ENCODE data around the gene NRIP3. TPM values are rescaled to one million over a fixed set of nuclear protein-coding genes. Genes with fewer than 3 reads are reported as not detected.

Gene NRIP3
- total and polyA plus RNA-seq, 9 of the 15 experiments (the other 6 are each of a cell fraction or from before 2014, with no cell fraction given): 4.4 to 18.7 (median 11.6) TPM

- TF ChIP-seq ATF1 (CRISPR knock-in tag; IDR thresholded peaks at IDR 0.05): no peak
- TF ChIP-seq ATF1 (tag; IDR thresholded peaks at IDR 0.05): no peak
- no peak for TF ChIP-seq MXI1 (IDR thresholded peaks at IDR 0.05; ENCODE audit: low read depth, low read length)
- TF ChIP-seq MCM7 (IDR thresholded peaks at IDR 0.05): no peak
These were observed 44.2 kb upstream of the NRIP3 start (continued) for GRCh38 chr11:9047964-9048523.

DNA sequence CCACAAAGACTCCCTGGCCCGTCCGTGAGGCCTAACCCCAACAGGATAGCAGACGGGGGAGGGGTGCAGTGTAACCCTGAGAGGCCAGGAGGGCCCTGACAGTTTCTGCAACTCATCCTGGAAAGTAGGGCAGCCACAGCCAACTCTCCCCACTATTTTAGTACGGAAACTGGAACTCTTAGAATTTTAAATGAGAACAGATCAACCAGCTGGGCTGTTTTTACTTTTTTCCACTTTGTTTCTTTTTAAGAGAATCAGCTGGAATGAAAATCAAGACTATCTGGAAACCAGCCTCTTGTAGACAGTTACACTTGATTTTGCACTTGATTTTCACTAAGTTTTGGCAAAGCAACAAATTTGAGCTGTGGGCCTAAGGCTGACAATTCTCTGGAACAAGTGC is 42.7 kb upstream of the NRIP3 start:
- ChIA-PET CTCF (ENCODE audit: low intra/inter-chr PET ratio) (no interaction called here), POLR2A (interaction anchor here (1.3 to 2.4 kb wide), 2 partner anchors 10 to 11 kb away, joined by 4 to 5 read pairs; no protein-coding TSS in a partner anchor)
- ATAC-seq (peak; percentile 69), FAIRE-seq (no peak), DNase-seq (ENCODE audit: extremely low read depth in 1 of 4, low spot score in 3 of 4) (peak in 2 of 4 experiments; percentile 21 to 41)
- no peak overlapping the region for H3K9ac ChIP-seq (ENCODE audit: insufficient read depth in 1 of 2, low read depth in 2 of 2, low read length in 2 of 2)
- H3K4me3 ChIP-seq: no peak overlapping the region
- no peaks in the 10 kb centered on the region; a peak in 1 of 5 replicates for H3K4me1 ChIP-seq (replicated peaks in 1 of 2; ENCODE audit: control insufficient read depth in 2 of 2, insufficient read depth in 2 of 2, low read length in 2 of 2)
- H3K9me3 ChIP-seq (replicated peaks; ENCODE audit: control insufficient read depth, insufficient read depth, low read depth, low read length): no peaks in the 10 kb centered on the region
- intact Hi-C loops (cut with micrococcal nuclease): no loop called here
- no peak overlapping the region; the same call in 1 of the 2 replicates for H3K4me2 ChIP-seq (ENCODE audit: insufficient read depth, low read length)
- H3K27ac ChIP-seq (ENCODE audit: extremely low read depth, low read depth, low read length): no peak overlapping the region
- H2AFZ ChIP-seq (ENCODE audit: low read depth, low read length): peak overlapping the region; percentile 66; the same call in 1 of the 2 replicates
- no peaks in the 10 kb centered on the region for H4K20me1 ChIP-seq (replicated peaks; ENCODE audit: control insufficient read depth, insufficient read depth, low read length)
- no peaks in the 10 kb centered on the region for H3K36me3 ChIP-seq (ENCODE audit: control insufficient read depth, insufficient read depth, low read length)
- 5% methylated on average over 4 of the region's 4 CpGs for WGBS (ENCODE audit: insufficient coverage, low coverage, missing lambda C conversion rate)
- H3K27me3 ChIP-seq (ENCODE audit: control insufficient read depth in 2 of 2, insufficient read depth in 2 of 2, low read length in 2 of 2): peaks cover 9 to 26% of the 10 kb centered on the region in 2 experiments
- H3K79me2 ChIP-seq (ENCODE audit: control insufficient read depth, insufficient read depth, low read length): no peaks in the 10 kb centered on the region
- no TSS peak for BruUV-seq (replicated peaks)
- no peaks in the 10 kb centered on the region for H3K9me1 ChIP-seq (ENCODE audit: control insufficient read depth, insufficient read depth, low read length)
- TF ChIP-seq, protein P1, sequence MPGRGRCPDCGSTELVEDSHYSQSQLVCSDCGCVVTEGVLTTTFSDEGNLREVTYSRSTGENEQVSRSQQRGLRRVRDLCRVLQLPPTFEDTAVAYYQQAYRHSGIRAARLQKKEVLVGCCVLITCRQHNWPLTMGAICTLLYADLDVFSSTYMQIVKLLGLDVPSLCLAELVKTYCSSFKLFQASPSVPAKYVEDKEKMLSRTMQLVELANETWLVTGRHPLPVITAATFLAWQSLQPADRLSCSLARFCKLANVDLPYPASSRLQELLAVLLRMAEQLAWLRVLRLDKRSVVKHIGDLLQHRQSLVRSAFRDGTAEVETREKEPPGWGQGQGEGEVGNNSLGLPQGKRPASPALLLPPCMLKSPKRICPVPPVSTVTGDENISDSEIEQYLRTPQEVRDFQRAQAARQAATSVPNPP (IDR thresholded peaks at IDR 0.05; ENCODE audit: borderline replicate concordance, insufficient read depth, insufficient read length): no peak
- TF ChIP-seq CBFA2T3 (IDR thresholded peaks at IDR 0.05): no peak
- no peak for TF ChIP-seq HDGF (IDR thresholded peaks at IDR 0.05)
- TF ChIP-seq ZNF165 (CRISPR knock-in tag; IDR thresholded peaks at IDR 0.05; ENCODE audit: borderline replicate concordance): no peak
- TF ChIP-seq IRF1 (CRISPR knock-in tag; IDR thresholded peaks at IDR 0.05; ENCODE audit: borderline replicate concordance): no peak
- TF ChIP-seq NFE2 (IDR thresholded peaks at IDR 0.05; ENCODE audit: low read depth): peak; percentile 44
- no peak for TF ChIP-seq FIP1L1 (IDR thresholded peaks at IDR 0.05; ENCODE audit: low read depth, low read length, poor library complexity, severe bottlenecking)
- no peak for TF ChIP-seq CXXC5 (CRISPR knock-in tag; IDR thresholded peaks at IDR 0.05)
- in situ Hi-C loops (cut with MboI): no loop called here

Data from K562 (cell line).